Fibroblast of skin of right quadriceps (primary cell): Measurements from ENCODE around the gene CHCHD3.
"Not testable (repeated sequence)": the region's sequence is repeated elsewhere in the genome, so short reads cannot be mapped to it uniquely, and the experiment has no call there.

ENCODE experiments used
- DNase-seq: peaks from one replicate; pipeline ENCODE4 v3.0.0-alpha.2; 2013

CHCHD3 gene

GRCh38 chr7:132943645-132944044 lies 138.2 kb downstream of the CHCHD3 start:
- DNase-seq = no peak

GRCh38 chr7:132942701-132943100 lies 139.2 kb downstream of the CHCHD3 start:
- DNase-seq = no peak

- DNase-seq = no peak
Measured at GRCh38 chr7:132941905-132942304, 140.0 kb downstream of the CHCHD3 start.

GRCh38 chr7:132941428-132941827 lies 140.5 kb downstream of the CHCHD3 start:
- no peak for DNase-seq

GRCh38 chr7:132940084-132940483 lies 141.8 kb downstream of the CHCHD3 start:
- DNase-seq = no peak

GRCh38 chr7:132939495-132939894 lies 142.4 kb downstream of the CHCHD3 start:
- no peak for DNase-seq

GRCh38 chr7:132937286-132937685 lies 144.6 kb downstream of the CHCHD3 start:
- no peak for DNase-seq

GRCh38 chr7:132935608-132936007 lies 146.3 kb downstream of the CHCHD3 start:
- no peak for DNase-seq

GRCh38 chr7:132934017-132934416 lies 147.9 kb downstream of the CHCHD3 start:
- no peak for DNase-seq

GRCh38 chr7:132933072-132933458 lies 148.8 kb downstream of the CHCHD3 start:
- peak; percentile 76 for DNase-seq

GRCh38 chr7:132932296-132933071 lies 149.4 kb downstream of the CHCHD3 start:
- peak; percentile 19 for DNase-seq

GRCh38 chr7:132930881-132931280 lies 151.0 kb downstream of the CHCHD3 start:
- no peak for DNase-seq

- DNase-seq = not testable (repeated sequence)
Measured at GRCh38 chr7:132929944-132930343, 151.9 kb downstream of the CHCHD3 start.

GRCh38 chr7:132919771-132920170 lies 162.1 kb downstream of the CHCHD3 start:
- DNase-seq = peak; percentile 59

GRCh38 chr7:132915647-132916046 lies 166.2 kb downstream of the CHCHD3 start:
- no peak for DNase-seq

- no peak for DNase-seq
Measured at GRCh38 chr7:132910657-132911056, 171.2 kb downstream of the CHCHD3 start.

- DNase-seq = no peak
Measured at GRCh38 chr7:132907380-132907940, 174.4 kb downstream of the CHCHD3 start.

GRCh38 chr7:132906193-132906835 lies 175.6 kb downstream of the CHCHD3 start:
- no peak for DNase-seq

GRCh38 chr7:132905136-132905535 lies 176.8 kb downstream of the CHCHD3 start:
- not testable (repeated sequence) for DNase-seq

GRCh38 chr7:132904209-132904608 lies 177.7 kb downstream of the CHCHD3 start:
- no peak for DNase-seq

GRCh38 chr7:132902294-132902693 lies 179.6 kb downstream of the CHCHD3 start:
- not testable (repeated sequence) for DNase-seq

- no peak for DNase-seq
Measured at GRCh38 chr7:132901241-132901640, 180.6 kb downstream of the CHCHD3 start.

GRCh38 chr7:132899833-132900232 lies 182.1 kb downstream of the CHCHD3 start:
- no peak for DNase-seq

- not testable (repeated sequence) for DNase-seq
Measured at GRCh38 chr7:132898641-132899175, 183.2 kb downstream of the CHCHD3 start.
